ENCODE results near the gene ELMO1. TPM values are rescaled to one million over a fixed set of nuclear protein-coding genes. Genes with fewer than 3 reads are reported as not detected.

Gene ELMO1
- polyA plus RNA-seq, 1 donor (not counting 4 experiments of a cell fraction or from before 2014, with no cell fraction given): not detected

DNA sequence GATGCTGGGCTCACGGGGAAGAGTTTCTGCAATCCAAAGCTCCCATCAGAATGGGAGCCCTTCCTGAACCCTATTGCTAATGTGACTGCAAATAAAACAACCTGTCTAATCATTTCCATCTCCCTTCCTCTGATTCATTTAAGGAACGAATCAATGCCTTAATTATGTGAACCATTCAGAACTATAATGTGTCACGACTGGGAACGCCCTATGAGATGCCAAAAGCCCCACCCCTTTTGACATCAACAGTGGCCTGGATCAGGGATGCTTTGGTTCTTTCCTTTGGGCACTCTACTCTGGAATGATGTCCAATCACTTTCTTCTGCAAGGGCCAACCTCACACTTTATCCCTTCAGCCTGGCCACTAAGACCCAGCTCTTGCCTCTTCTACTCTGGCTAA lies 528.9 kb downstream of the ELMO1 start:
- Histone ChIP-seq H3K79me2 (ENCODE audit: control insufficient read depth, insufficient read depth, low read length) (no peaks in the 10 kb centered on the region), H3K36me3 (ENCODE audit: control insufficient read depth in 2 of 2, extremely low read depth in 1 of 2, insufficient read depth in 2 of 2, low read length in 2 of 2) (no peaks in the 10 kb centered on the region), H3K9me1 (ENCODE audit: control insufficient read depth, extremely low read depth, insufficient read depth, low read length) (no peaks in the 10 kb centered on the region), H3K4me2 (ENCODE audit: control insufficient read depth, extremely low read depth, insufficient read depth, low read depth, low read length) (no peak overlapping the region), H2AFZ (ENCODE audit: control insufficient read depth, low read length) (no peak overlapping the region), H3K27me3 (ENCODE audit: control insufficient read depth, extremely low read depth, insufficient read depth, low read length) (no peaks in the 10 kb centered on the region), H3K4me1 (ENCODE audit: control insufficient read depth, extremely low read depth, insufficient read depth, low read length) (no peaks in the 10 kb centered on the region), H3K9ac (ENCODE audit: control insufficient read depth, extremely low read depth, insufficient read depth, low read length) (no peak overlapping the region), H3K27ac (ENCODE audit: control insufficient read depth, insufficient read depth, low read length) (no peak overlapping the region), H4K20me1 (ENCODE audit: control insufficient read depth, extremely low read depth, insufficient read depth, low read length) (no peaks in the 10 kb centered on the region), H3K4me3 (ENCODE audit: control insufficient read depth in 2 of 3, extremely low read depth in 1 of 3, insufficient read depth in 2 of 3, low read depth in 1 of 3, low read length in 3 of 3) (no peak overlapping the region), H3K9me3 (ENCODE audit: control insufficient read depth, low read depth, low read length) (no peaks in the 10 kb centered on the region)
- TF ChIP-seq, protein P1, sequence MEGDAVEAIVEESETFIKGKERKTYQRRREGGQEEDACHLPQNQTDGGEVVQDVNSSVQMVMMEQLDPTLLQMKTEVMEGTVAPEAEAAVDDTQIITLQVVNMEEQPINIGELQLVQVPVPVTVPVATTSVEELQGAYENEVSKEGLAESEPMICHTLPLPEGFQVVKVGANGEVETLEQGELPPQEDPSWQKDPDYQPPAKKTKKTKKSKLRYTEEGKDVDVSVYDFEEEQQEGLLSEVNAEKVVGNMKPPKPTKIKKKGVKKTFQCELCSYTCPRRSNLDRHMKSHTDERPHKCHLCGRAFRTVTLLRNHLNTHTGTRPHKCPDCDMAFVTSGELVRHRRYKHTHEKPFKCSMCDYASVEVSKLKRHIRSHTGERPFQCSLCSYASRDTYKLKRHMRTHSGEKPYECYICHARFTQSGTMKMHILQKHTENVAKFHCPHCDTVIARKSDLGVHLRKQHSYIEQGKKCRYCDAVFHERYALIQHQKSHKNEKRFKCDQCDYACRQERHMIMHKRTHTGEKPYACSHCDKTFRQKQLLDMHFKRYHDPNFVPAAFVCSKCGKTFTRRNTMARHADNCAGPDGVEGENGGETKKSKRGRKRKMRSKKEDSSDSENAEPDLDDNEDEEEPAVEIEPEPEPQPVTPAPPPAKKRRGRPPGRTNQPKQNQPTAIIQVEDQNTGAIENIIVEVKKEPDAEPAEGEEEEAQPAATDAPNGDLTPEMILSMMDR (optimal IDR thresholded peaks at IDR 0.05 in 1 of 3, IDR thresholded peaks at IDR 0.05 in 1 of 3, conservative IDR thresholded peaks at IDR 0.05 in 1 of 3; ENCODE audit: extremely low read depth in 1 of 3, insufficient read depth in 2 of 3, low read length in 3 of 3): no peak
- no peak for TF ChIP-seq EZH2 (IDR thresholded peaks at IDR 0.05; ENCODE audit: low read length)
- DNase-seq (ENCODE audit: low read depth, low spot score): no peak
- FAIRE-seq: no peak
- dilution Hi-C loops (cut with MboI; ENCODE audit: extremely low pct_ligation_motif_present, low sequenced_read_pairs): no loop called here

DNA sequence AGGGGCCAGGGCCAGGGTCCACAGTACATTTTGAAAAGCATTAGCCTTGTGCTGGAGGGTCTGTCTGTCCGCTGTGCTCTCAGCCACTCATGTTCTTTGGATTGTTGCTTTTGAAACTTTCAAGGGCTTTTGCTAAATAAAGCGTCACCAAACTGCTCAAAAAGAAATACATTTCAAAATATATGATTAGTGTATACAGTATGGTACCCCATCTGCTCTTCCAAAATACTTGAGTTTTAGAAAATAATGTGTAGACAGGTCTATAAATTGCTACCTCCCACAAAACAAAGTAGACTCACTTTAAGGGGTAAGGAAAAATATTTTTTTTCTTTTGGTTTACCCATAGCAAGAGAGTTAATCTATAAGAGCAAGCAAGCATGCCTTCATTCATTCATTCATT lies 530.1 kb downstream of the ELMO1 start:
- H3K9me3 ChIP-seq (ENCODE audit: control insufficient read depth, low read depth, low read length): no peaks in the 10 kb centered on the region
- dilution Hi-C loops (cut with MboI; ENCODE audit: extremely low pct_ligation_motif_present, low sequenced_read_pairs): no loop called here
- no peaks in the 10 kb centered on the region for H4K20me1 ChIP-seq (ENCODE audit: control insufficient read depth, extremely low read depth, insufficient read depth, low read length)
- no peak for FAIRE-seq
- H3K9ac ChIP-seq (ENCODE audit: control insufficient read depth, extremely low read depth, insufficient read depth, low read length): no peak overlapping the region
- no peaks in the 10 kb centered on the region for H3K9me1 ChIP-seq (ENCODE audit: control insufficient read depth, extremely low read depth, insufficient read depth, low read length)
- H3K4me1 ChIP-seq (ENCODE audit: control insufficient read depth, extremely low read depth, insufficient read depth, low read length): no peaks in the 10 kb centered on the region
- H3K4me2 ChIP-seq (ENCODE audit: control insufficient read depth, extremely low read depth, insufficient read depth, low read depth, low read length): no peak overlapping the region
- no peak for DNase-seq (ENCODE audit: low read depth, low spot score)
- H3K79me2 ChIP-seq (ENCODE audit: control insufficient read depth, insufficient read depth, low read length): no peaks in the 10 kb centered on the region
- H3K27ac ChIP-seq (ENCODE audit: control insufficient read depth, insufficient read depth, low read length): no peak overlapping the region
- H3K4me3 ChIP-seq (ENCODE audit: control insufficient read depth in 2 of 3, extremely low read depth in 1 of 3, insufficient read depth in 2 of 3, low read depth in 1 of 3, low read length in 3 of 3): no peak overlapping the region
- no peak overlapping the region for H2AFZ ChIP-seq (ENCODE audit: control insufficient read depth, low read length)
- H3K27me3 ChIP-seq (ENCODE audit: control insufficient read depth, extremely low read depth, insufficient read depth, low read length): no peaks in the 10 kb centered on the region
- no peaks in the 10 kb centered on the region for H3K36me3 ChIP-seq (ENCODE audit: control insufficient read depth in 2 of 2, extremely low read depth in 1 of 2, insufficient read depth in 2 of 2, low read length in 2 of 2)
- TF ChIP-seq, protein P1 (optimal IDR thresholded peaks at IDR 0.05 in 1 of 3, IDR thresholded peaks at IDR 0.05 in 1 of 3, conservative IDR thresholded peaks at IDR 0.05 in 1 of 3; ENCODE audit: extremely low read depth in 1 of 3, insufficient read depth in 2 of 3, low read length in 3 of 3): no peak
- TF ChIP-seq EZH2 (IDR thresholded peaks at IDR 0.05; ENCODE audit: low read length): no peak

Data from keratinocyte (primary cell).